Liver (tissue), 9 donors: Measurements from ENCODE around the gene SHQ1. TPM values are rescaled to one million over a fixed set of nuclear protein-coding genes. Genes with fewer than 3 reads are reported as not detected.

ENCODE experiments used
- DNase-seq: peaks from one replicate; pipeline ENCODE4 v3.0.0-alpha.2; 2017; ENCODE audit warnings: low spot score
- H3K27ac ChIP-seq, 2 donors: one replicate each; pipeline ENCODE4 v1.7.0; 2013; ENCODE audit warnings: inconsistent platforms in 2 of 2, low read length in 2 of 2, control low read depth in 1 of 2, low read depth in 1 of 2, mild to moderate bottlenecking in 1 of 2
- H3K27me3 ChIP-seq, 4 donors: one replicate each; pipeline versions ENCODE4 v1.6.1 to v1.7.0; 2013; ENCODE audit warnings: low read length in 3 of 4, inconsistent platforms in 1 of 4, mild to moderate bottlenecking in 1 of 4, moderate library complexity in 1 of 4; ENCODE audit not compliant: control insufficient read depth in 4 of 4, insufficient read depth in 4 of 4
- H3K36me3 ChIP-seq, 4 donors: one replicate each; pipeline versions ENCODE4 v1.6.1 to v1.7.0; 2013; ENCODE audit warnings: low read length in 3 of 4, mild to moderate bottlenecking in 3 of 4, low read depth in 1 of 4, moderate library complexity in 1 of 4; ENCODE audit not compliant: control insufficient read depth in 4 of 4, insufficient read depth in 3 of 4
- H3K4me1 ChIP-seq, 4 donors: one replicate each; pipeline versions ENCODE4 v1.6.1 to v1.7.0; 2013; ENCODE audit warnings: low read length in 3 of 4, mild to moderate bottlenecking in 3 of 4, moderate library complexity in 1 of 4; ENCODE audit not compliant: control insufficient read depth in 4 of 4, insufficient read depth in 4 of 4
- H3K4me3 ChIP-seq, 3 donors: one replicate each; pipeline versions ENCODE4 v1.6.1 to v1.7.0; 2013; ENCODE audit warnings: low read length in 3 of 3, control low read depth in 1 of 3, low read depth in 1 of 3, mild to moderate bottlenecking in 1 of 3
- H3K9ac ChIP-seq, 2 donors: one replicate each; pipeline ENCODE4 v1.7.0; 2013; ENCODE audit warnings: low read length in 2 of 2, mild to moderate bottlenecking in 2 of 2, moderate library complexity in 2 of 2, control low read depth in 1 of 2, low read depth in 1 of 2
- H3K9me3 ChIP-seq, 4 donors: one replicate each; pipeline versions ENCODE4 v1.6.1 to v1.7.0; 2013; ENCODE audit warnings: low read length in 3 of 4; ENCODE audit not compliant: control insufficient read depth in 4 of 4
- EGR1 ChIP-seq, 2 donors: IDR thresholded peaks; 2 replicates each; pipeline ENCODE4 v1.6.1; 2016 to 2018; ENCODE audit warnings: antibody characterized with exemption in 2 of 2, low read depth in 2 of 2
- FOXA1 ChIP-seq: IDR thresholded peaks from 2 replicates; pipeline ENCODE4 v1.6.1; 2016; ENCODE audit warnings: antibody characterized with exemption
- FOXA2 ChIP-seq: IDR thresholded peaks from 2 replicates; pipeline ENCODE4 v1.6.1; 2016; ENCODE audit warnings: antibody characterized with exemption
- GABPA ChIP-seq, 2 donors: IDR thresholded peaks in 1 of 2; conservative IDR thresholded peaks in 1 of 2; 2 replicates each; pipeline ENCODE4 v1.6.1; 2016; ENCODE audit warnings: antibody characterized with exemption in 2 of 2, mild to moderate bottlenecking in 1 of 2, moderate library complexity in 1 of 2
- HNF4A ChIP-seq, 2 donors: conservative IDR thresholded peaks; 2 replicates each; pipeline ENCODE4 v1.6.1; 2016; ENCODE audit warnings: antibody characterized with exemption in 2 of 2, mild to moderate bottlenecking in 2 of 2
- HNF4G ChIP-seq: IDR thresholded peaks from 2 replicates; pipeline ENCODE4 v1.6.1; 2016; ENCODE audit warnings: antibody characterized with exemption
- JUND ChIP-seq, 2 donors: IDR thresholded peaks; 2 replicates each; pipeline ENCODE4 v1.6.1; 2016; ENCODE audit warnings: antibody characterized with exemption in 2 of 2
- NR2F2 ChIP-seq: IDR thresholded peaks from 2 replicates; pipeline ENCODE4 v1.6.1; 2016; ENCODE audit warnings: antibody characterized with exemption
- RAD21 ChIP-seq, 2 donors: IDR thresholded peaks; 2 replicates each; pipeline ENCODE4 v1.6.1; 2016; ENCODE audit warnings: antibody characterized with exemption in 2 of 2, mild to moderate bottlenecking in 2 of 2
- RXRA ChIP-seq, 2 donors: IDR thresholded peaks; 2 replicates each; pipeline ENCODE4 v1.6.1; 2017 to 2018; ENCODE audit warnings: antibody characterized with exemption in 2 of 2, mild to moderate bottlenecking in 1 of 2
- SP1 ChIP-seq: IDR thresholded peaks from 2 replicates; pipeline ENCODE4 v1.6.1; 2018; ENCODE audit warnings: antibody characterized with exemption, mild to moderate bottlenecking
- TAF1 ChIP-seq: conservative IDR thresholded peaks from 2 replicates; pipeline ENCODE4 v1.6.1; 2016; ENCODE audit warnings: antibody characterized with exemption, mild to moderate bottlenecking
- WGBS: extraction: QIAGEN DNeasy Blood & Tissue Kit; methylation state at CpG from one replicate; pipeline ENCODE4 v1.1.7; 2013; 5-methylcytosine and 5-hydroxymethylcytosine counted together
- polyA plus RNA-seq, 2 donors: library from polyadenylated mRNA; stranded (reverse) in 1 of 2; unstranded in 1 of 2; fragments of 200-250 nt in 1 of 2; fragments of >200 nt in 1 of 2; fragmentation: Nextera tagmentation in 1 of 2; extraction: Ambion mirVana in 1 of 2; gene quantifications; one replicate each; pipeline versions ENCODE4 v1.2.1 to v1.2.3, GENCODE V29; 2013 to 2015
- total RNA-seq, 2 donors: library from RNA; depleted of rRNA; stranded (reverse); fragments of >200 nt; gene quantifications; one replicate each; pipeline ENCODE4 v1.2.3, GENCODE V29; 2014
- TF ChIP-seq, protein P1 (sequence below): IDR thresholded peaks from 2 replicates; pipeline ENCODE4 v1.6.1; 2016; ENCODE audit warnings: antibody characterized with exemption, mild to moderate bottlenecking
- TF ChIP-seq, protein P2 (sequence below): IDR thresholded peaks from 2 replicates; pipeline ENCODE4 v1.6.1; 2016; ENCODE audit warnings: antibody characterized with exemption
- TF ChIP-seq, protein P3 (sequence below): fragments of 150-350 bp; IDR thresholded peaks from 2 replicates; pipeline ENCODE4 v1.5.1; 2017; ENCODE audit warnings: improper control_type of control experiment, low read depth, low read length; ENCODE audit not compliant: missing input control
- TF ChIP-seq, protein P4 (sequence below): IDR thresholded peaks from 2 replicates; pipeline ENCODE4 v1.6.1; 2016; ENCODE audit warnings: antibody characterized with exemption
- TF ChIP-seq, protein P5 (sequence below): IDR thresholded peaks from 2 replicates; pipeline ENCODE4 v1.6.1; 2016; ENCODE audit warnings: antibody characterized with exemption
- donor health status: healthy.
- donor health status: healthy.
- donor health status: healthy.
- donor health status: healthy.
- donor health status: healthy.

SHQ1 gene
- total and polyA plus RNA-seq, 4 donors, result 4.3 to 9.6 (median 6.1) TPM

DNA sequence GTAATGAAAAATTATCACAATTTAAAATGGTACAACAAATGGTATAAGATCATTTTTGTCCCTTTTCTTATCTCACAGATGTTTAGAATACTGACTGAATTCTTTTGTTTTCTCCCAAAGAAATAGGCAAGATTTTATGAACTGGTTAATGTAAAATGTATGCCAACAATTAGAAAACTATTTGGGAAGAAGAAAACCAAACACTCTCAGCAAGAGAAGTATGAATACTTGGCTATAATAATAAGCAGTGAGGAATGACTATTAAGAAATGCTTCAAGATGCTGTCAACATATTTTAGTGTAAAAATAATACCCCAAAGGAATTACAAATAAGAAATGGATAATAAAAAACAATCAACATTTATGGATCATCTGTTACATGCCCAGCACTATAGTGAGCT is 18.5 kb downstream of the SHQ1 start:
- Histone ChIP-seq H3K36me3 (peaks cover 0 to 5% (median 1%) of the 10 kb centered on the region in 4 donors), H3K4me1 (no peaks in the 10 kb centered on the region), H3K9ac (no peak overlapping the region), H3K27ac (no peak overlapping the region), H3K27me3 (no peaks in the 10 kb centered on the region), H3K4me3 (no peak overlapping the region), H3K9me3 (no peaks in the 10 kb centered on the region)
- TF ChIP-seq HNF4A (conservative IDR thresholded peaks at IDR 0.05), result no peak
- TF ChIP-seq, protein P1, sequence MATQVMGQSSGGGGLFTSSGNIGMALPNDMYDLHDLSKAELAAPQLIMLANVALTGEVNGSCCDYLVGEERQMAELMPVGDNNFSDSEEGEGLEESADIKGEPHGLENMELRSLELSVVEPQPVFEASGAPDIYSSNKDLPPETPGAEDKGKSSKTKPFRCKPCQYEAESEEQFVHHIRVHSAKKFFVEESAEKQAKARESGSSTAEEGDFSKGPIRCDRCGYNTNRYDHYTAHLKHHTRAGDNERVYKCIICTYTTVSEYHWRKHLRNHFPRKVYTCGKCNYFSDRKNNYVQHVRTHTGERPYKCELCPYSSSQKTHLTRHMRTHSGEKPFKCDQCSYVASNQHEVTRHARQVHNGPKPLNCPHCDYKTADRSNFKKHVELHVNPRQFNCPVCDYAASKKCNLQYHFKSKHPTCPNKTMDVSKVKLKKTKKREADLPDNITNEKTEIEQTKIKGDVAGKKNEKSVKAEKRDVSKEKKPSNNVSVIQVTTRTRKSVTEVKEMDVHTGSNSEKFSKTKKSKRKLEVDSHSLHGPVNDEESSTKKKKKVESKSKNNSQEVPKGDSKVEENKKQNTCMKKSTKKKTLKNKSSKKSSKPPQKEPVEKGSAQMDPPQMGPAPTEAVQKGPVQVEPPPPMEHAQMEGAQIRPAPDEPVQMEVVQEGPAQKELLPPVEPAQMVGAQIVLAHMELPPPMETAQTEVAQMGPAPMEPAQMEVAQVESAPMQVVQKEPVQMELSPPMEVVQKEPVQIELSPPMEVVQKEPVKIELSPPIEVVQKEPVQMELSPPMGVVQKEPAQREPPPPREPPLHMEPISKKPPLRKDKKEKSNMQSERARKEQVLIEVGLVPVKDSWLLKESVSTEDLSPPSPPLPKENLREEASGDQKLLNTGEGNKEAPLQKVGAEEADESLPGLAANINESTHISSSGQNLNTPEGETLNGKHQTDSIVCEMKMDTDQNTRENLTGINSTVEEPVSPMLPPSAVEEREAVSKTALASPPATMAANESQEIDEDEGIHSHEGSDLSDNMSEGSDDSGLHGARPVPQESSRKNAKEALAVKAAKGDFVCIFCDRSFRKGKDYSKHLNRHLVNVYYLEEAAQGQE, result no peak
- no peak for TF ChIP-seq NR2F2
- TF ChIP-seq TAF1, result no peak
- TF ChIP-seq RAD21 (IDR thresholded peaks at IDR 0.05), result no peak
- TF ChIP-seq GABPA (IDR thresholded peaks at IDR 0.05 in 1 of 2, conservative IDR thresholded peaks at IDR 0.05 in 1 of 2), result no peak
- TF ChIP-seq, protein P2, sequence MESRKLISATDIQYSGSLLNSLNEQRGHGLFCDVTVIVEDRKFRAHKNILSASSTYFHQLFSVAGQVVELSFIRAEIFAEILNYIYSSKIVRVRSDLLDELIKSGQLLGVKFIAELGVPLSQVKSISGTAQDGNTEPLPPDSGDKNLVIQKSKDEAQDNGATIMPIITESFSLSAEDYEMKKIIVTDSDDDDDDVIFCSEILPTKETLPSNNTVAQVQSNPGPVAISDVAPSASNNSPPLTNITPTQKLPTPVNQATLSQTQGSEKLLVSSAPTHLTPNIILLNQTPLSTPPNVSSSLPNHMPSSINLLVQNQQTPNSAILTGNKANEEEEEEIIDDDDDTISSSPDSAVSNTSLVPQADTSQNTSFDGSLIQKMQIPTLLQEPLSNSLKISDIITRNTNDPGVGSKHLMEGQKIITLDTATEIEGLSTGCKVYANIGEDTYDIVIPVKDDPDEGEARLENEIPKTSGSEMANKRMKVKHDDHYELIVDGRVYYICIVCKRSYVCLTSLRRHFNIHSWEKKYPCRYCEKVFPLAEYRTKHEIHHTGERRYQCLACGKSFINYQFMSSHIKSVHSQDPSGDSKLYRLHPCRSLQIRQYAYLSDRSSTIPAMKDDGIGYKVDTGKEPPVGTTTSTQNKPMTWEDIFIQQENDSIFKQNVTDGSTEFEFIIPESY, result no peak
- TF ChIP-seq FOXA1, result no peak
- DNase-seq, result no peak

DNA sequence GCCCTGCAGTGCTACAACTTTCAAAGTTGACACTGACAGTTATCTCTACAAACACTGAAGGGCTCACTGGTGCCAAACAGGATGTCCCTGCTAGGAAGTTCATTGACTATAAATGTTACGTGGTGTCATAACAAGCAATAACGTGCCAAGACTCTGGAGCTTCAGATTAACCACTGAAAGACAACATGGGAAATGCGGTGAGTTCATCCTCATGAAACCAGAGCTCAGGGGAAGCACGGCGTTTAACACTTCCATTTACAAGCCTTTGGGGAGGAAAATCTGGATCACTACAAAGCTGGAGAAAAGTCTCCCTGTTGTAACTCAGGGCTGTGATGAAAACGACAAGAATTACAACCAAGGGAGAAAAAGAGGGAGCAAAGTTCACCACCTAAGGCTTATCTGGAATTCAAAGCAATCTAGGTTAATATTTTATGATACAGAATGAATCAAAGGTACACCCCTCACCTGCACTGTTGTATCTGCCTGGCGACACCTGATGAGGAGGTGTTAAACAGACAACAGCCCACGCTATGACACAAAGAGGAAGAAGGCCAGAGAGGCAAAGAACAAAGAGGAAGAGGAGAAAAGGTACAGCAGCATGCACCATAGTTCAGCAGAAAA is 27.0 kb downstream of the SHQ1 start:
- peaks cover 0 to 3% (median 0%) of the 10 kb centered on the region in 4 donors for H3K36me3 ChIP-seq
- no peaks in the 10 kb centered on the region for H3K9me3 ChIP-seq
- H3K27ac ChIP-seq, result peak overlapping the region; percentile 73 to 90
- H3K4me3 ChIP-seq, result no peak overlapping the region
- no peak for DNase-seq
- 10% methylated on average over 8 of the region's 8 CpGs for WGBS
- H3K9ac ChIP-seq, result peak overlapping the region in 1 of 2 donors; percentile 2
- H3K4me1 ChIP-seq, result peaks cover 0 to 28% (median 23%) of the 10 kb centered on the region in 4 donors
- no peaks in the 10 kb centered on the region for H3K27me3 ChIP-seq
- TF ChIP-seq TAF1 (no peak), HNF4A (conservative IDR thresholded peaks at IDR 0.05) (peak; percentile 76 to 80), RXRA (IDR thresholded peaks at IDR 0.05) (peak; percentile 82 to 89), HNF4G (peak; percentile 62), FOXA2 (peak; percentile 63), NR2F2 (peak; percentile 32), EGR1 (IDR thresholded peaks at IDR 0.05; ENCODE audit: low read depth in 2 of 2) (no peak), SP1 (peak; percentile 95), RAD21 (IDR thresholded peaks at IDR 0.05) (peak; percentile 61 to 63), JUND (IDR thresholded peaks at IDR 0.05) (peak; percentile 24 to 54), FOXA1 (no peak), GABPA (IDR thresholded peaks at IDR 0.05 in 1 of 2, conservative IDR thresholded peaks at IDR 0.05 in 1 of 2) (peak in 1 of 2 donors; percentile 77)
- TF ChIP-seq, protein P2, result peak; percentile 58
- TF ChIP-seq, protein P1, result no peak
- TF ChIP-seq, protein P3, sequence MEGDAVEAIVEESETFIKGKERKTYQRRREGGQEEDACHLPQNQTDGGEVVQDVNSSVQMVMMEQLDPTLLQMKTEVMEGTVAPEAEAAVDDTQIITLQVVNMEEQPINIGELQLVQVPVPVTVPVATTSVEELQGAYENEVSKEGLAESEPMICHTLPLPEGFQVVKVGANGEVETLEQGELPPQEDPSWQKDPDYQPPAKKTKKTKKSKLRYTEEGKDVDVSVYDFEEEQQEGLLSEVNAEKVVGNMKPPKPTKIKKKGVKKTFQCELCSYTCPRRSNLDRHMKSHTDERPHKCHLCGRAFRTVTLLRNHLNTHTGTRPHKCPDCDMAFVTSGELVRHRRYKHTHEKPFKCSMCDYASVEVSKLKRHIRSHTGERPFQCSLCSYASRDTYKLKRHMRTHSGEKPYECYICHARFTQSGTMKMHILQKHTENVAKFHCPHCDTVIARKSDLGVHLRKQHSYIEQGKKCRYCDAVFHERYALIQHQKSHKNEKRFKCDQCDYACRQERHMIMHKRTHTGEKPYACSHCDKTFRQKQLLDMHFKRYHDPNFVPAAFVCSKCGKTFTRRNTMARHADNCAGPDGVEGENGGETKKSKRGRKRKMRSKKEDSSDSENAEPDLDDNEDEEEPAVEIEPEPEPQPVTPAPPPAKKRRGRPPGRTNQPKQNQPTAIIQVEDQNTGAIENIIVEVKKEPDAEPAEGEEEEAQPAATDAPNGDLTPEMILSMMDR, result no peak
- TF ChIP-seq, protein P4, sequence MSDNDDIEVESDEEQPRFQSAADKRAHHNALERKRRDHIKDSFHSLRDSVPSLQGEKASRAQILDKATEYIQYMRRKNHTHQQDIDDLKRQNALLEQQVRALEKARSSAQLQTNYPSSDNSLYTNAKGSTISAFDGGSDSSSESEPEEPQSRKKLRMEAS, result peak; percentile 92
- TF ChIP-seq, protein P5, sequence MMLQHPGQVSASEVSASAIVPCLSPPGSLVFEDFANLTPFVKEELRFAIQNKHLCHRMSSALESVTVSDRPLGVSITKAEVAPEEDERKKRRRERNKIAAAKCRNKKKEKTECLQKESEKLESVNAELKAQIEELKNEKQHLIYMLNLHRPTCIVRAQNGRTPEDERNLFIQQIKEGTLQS, result no peak
